Measurements from ENCODE around the gene VGLL3.

- TF ChIP-seq SPI1 (IDR thresholded peaks at IDR 0.05; ENCODE audit: low read depth, low read length) (no peak), POLR2AphosphoS5 (IDR thresholded peaks at IDR 0.05; ENCODE audit: low read depth, low read length) (no peak), POLR2A (IDR thresholded peaks at IDR 0.05; ENCODE audit: low read depth, low read length) (no peak), TAF1 (IDR thresholded peaks at IDR 0.05; ENCODE audit: low read depth, low read length) (no peak)
These were observed at the start of gene VGLL3 for GRCh38 chr3:86990734-86991481.

Data from GM12891 (cell line).